Esophagus muscularis mucosa (tissue), 4 donors: ENCODE data around the gene SBNO2. TPM values are rescaled to one million over a fixed set of nuclear protein-coding genes. Genes with fewer than 3 reads are reported as not detected.

Experiments used
- DNase-seq: peaks from one replicate; pipeline ENCODE4 v3.0.0-alpha.2; 2017; ENCODE audit errors: extremely low spot score
- H3K27ac ChIP-seq, 4 donors: fragments of 200-600 bp; sonication (generic); replicated peaks in 1 of 4; 1 replicate in 3 of 4; 2 replicates in 1 of 4; pipeline ENCODE4 v1.5.1; 2016 to 2019; ENCODE audit warnings: mild to moderate bottlenecking in 1 of 4
- H3K27me3 ChIP-seq, 4 donors: fragments of 200-600 bp; sonication (generic); one replicate each; pipeline versions ENCODE4 v1.5.1 to v1.6.0; 2016 to 2019
- H3K36me3 ChIP-seq, 4 donors: fragments of 200-600 bp; sonication (generic); one replicate each; pipeline ENCODE4 v1.5.1; 2016 to 2019
- H3K4me1 ChIP-seq, 4 donors: fragments of 200-600 bp; sonication (generic); one replicate each; pipeline ENCODE4 v1.5.1; 2016 to 2019
- H3K4me3 ChIP-seq, 4 donors: fragments of 200-600 bp; sonication (generic); 1 replicate in 2 of 4; 2 replicates in 2 of 4; pipeline ENCODE4 v1.5.1; 2016 to 2019; ENCODE audit warnings: mild to moderate bottlenecking in 4 of 4, moderate library complexity in 1 of 4
- H3K9me3 ChIP-seq, 4 donors: fragments of 200-600 bp; sonication (generic); 1 replicate in 3 of 4; 2 replicates in 1 of 4; pipeline ENCODE4 v1.5.1; 2016 to 2019
- CTCF ChIP-seq, 3 experiments: fragments of 200-600 bp in 2 of 3; fragments of 450-650 bp in 1 of 3; sonication (generic) in 2 of 3; IDR thresholded peaks; one replicate each; pipeline ENCODE4 v1.5.1; 2017 to 2019; ENCODE audit warnings: antibody characterized with exemption in 3 of 3, mild to moderate bottlenecking in 2 of 3, moderate library complexity in 1 of 3
- EP300 ChIP-seq: sonication (generic); formaldehyde crosslinking; IDR thresholded peaks from one replicate; pipeline ENCODE4 v1.6.1; 2017; ENCODE audit warnings: antibody characterized with exemption
- POLR2A ChIP-seq: fragments of 450-650 bp; IDR thresholded peaks from one replicate; pipeline ENCODE4 v1.6.1; 2017; ENCODE audit warnings: antibody characterized with exemption, moderate library complexity, mild to moderate bottlenecking, low read depth
- POLR2AphosphoS5 ChIP-seq, 2 donors: sonication (generic); formaldehyde crosslinking; IDR thresholded peaks; one replicate each; pipeline ENCODE4 v1.6.1; 2017; ENCODE audit warnings: antibody characterized with exemption in 2 of 2
- WGBS: methylation state at CpG from one replicate; pipeline ENCODE4 v1.1.5; 2018; 5-methylcytosine and 5-hydroxymethylcytosine counted together
- intact Hi-C: fragments of 100-400 bp; cut with DNase I; formaldehyde crosslinking; loops from one replicate; pipeline ENCODE4 v1.15.1; 2023
- total RNA-seq, 4 donors: library from RNA; depleted of rRNA; stranded (reverse); fragments of >200 nt; gene quantifications; one replicate each; pipeline versions ENCODE4 v1.1.0 to v1.2.1, GENCODE V29; 2016

SBNO2 gene
- total RNA-seq, 4 donors from 2014 or later, result 16.2 to 141 (median 30.5) TPM

- peak overlapping the region in 2 of 4 donors; percentile 74 to 88 for H3K4me3 ChIP-seq
- intact Hi-C loops, result no loop called here
- no peaks in the 10 kb centered on the region for H3K27me3 ChIP-seq
- H3K9me3 ChIP-seq, result no peaks in the 10 kb centered on the region
- H3K4me1 ChIP-seq, result peaks cover 39 to 60% (median 48%) of the 10 kb centered on the region in 4 donors
- 81% methylated on average over 23 of the region's 32 CpGs for WGBS
- peak overlapping the region in 3 of 4 donors; percentile 95 to 100 (median 96) for H3K27ac ChIP-seq
- H3K36me3 ChIP-seq, result peaks cover 31 to 55% (median 53%) of the 10 kb centered on the region in 4 donors
- TF ChIP-seq EP300, result no peak
- no peak for TF ChIP-seq CTCF (IDR thresholded peaks at IDR 0.05)
- no peak for TF ChIP-seq POLR2AphosphoS5 (IDR thresholded peaks at IDR 0.05)
- TF ChIP-seq POLR2A, result no peak
- DNase-seq, result no peak
Observed at GRCh38 chr19:1105873-1106840, 67.9 kb downstream of the SBNO2 start.

- peaks cover 48 to 66% (median 57%) of the 10 kb centered on the region in 4 donors for H3K4me1 ChIP-seq
- peak overlapping the region; percentile 95 to 100 (median 98) for H3K27ac ChIP-seq
- 83% methylated on average over 15 of the region's 69 CpGs for WGBS
- intact Hi-C loops, result no loop called here
- no peaks in the 10 kb centered on the region for H3K9me3 ChIP-seq
- no peaks in the 10 kb centered on the region for H3K27me3 ChIP-seq
- peak overlapping the region; percentile 74 to 92 (median 82) for H3K4me3 ChIP-seq
- TF ChIP-seq EP300, result no peak
- peak; percentile 34 to 55 for TF ChIP-seq POLR2AphosphoS5 (IDR thresholded peaks at IDR 0.05)
- TF ChIP-seq POLR2A, result no peak
- no peak for TF ChIP-seq CTCF (IDR thresholded peaks at IDR 0.05)
- no peak for DNase-seq
- peaks cover 31 to 46% (median 44%) of the 10 kb centered on the region in 4 donors for H3K36me3 ChIP-seq
Observed at GRCh38 chr19:1105008-1105872, 68.8 kb downstream of the SBNO2 start.

- no CpG with 5 or more reads among the region's 93 CpGs for WGBS
- intact Hi-C loops, result loop anchor here (5.0 kb wide), 1 partner anchor 82 kb away; the partner anchor contains the start of genes RNU6-2 and TMEM259
Observed at GRCh38 chr19:1104311-1105007, 69.6 kb downstream of the SBNO2 start.

GRCh38 chr19:1103708-1104310, 70.3 kb downstream of the SBNO2 start, which contains the start of gene GPX4:
TSS of gene GPX4 (plus strand) at chr19:1103994. CDS start at chr19:1104044, 50 bp downstream.
- H3K9me3 ChIP-seq, result no peaks in the 10 kb centered on the region
- H3K27me3 ChIP-seq, result no peaks in the 10 kb centered on the region
- intact Hi-C loops, result loop anchor here (5.0 kb wide), 1 partner anchor 82 kb away; the partner anchor contains the start of genes RNU6-2 and TMEM259
- peaks cover 61 to 81% (median 70%) of the 10 kb centered on the region in 4 donors for H3K4me1 ChIP-seq
- H3K27ac ChIP-seq, result peak within 1 kb of the TSS; percentile 95 to 100 (median 98)
- WGBS, result 0% methylated on average over 8 of the region's 75 CpGs
- H3K36me3 ChIP-seq, result peaks cover 21 to 32% (median 30%) of the 10 kb centered on the region in 4 donors
- DNase-seq, result peak; percentile 100
- peak within 1 kb of the TSS; percentile 74 to 92 (median 82) for H3K4me3 ChIP-seq
- TF ChIP-seq EP300, result no peak
- TF ChIP-seq POLR2A, result peak; percentile 90
- TF ChIP-seq POLR2AphosphoS5 (IDR thresholded peaks at IDR 0.05), result peak; percentile 98 to 99

More at GRCh38 chr19:1104311-1105007, 69.6 kb downstream of the SBNO2 start:
- no peak for TF ChIP-seq POLR2A
- TF ChIP-seq POLR2AphosphoS5 (IDR thresholded peaks at IDR 0.05), result peak; percentile 15 to 60
- no peaks in the 10 kb centered on the region for H3K27me3 ChIP-seq
- no peak for DNase-seq
- H3K4me3 ChIP-seq, result peak overlapping the region; percentile 74 to 92 (median 82)
- peaks cover 54 to 74% (median 64%) of the 10 kb centered on the region in 4 donors for H3K4me1 ChIP-seq
- H3K27ac ChIP-seq, result peak overlapping the region; percentile 95 to 100 (median 98)
- peaks cover 28 to 38% (median 36%) of the 10 kb centered on the region in 4 donors for H3K36me3 ChIP-seq
- no peaks in the 10 kb centered on the region for H3K9me3 ChIP-seq
